Thyroid gland (tissue), 4 donors: ENCODE data around the gene MUC2.

Experiments used
- POLR2A ChIP-seq, 2 donors: fragments of 450-650 bp; IDR thresholded peaks; one replicate each; pipeline ENCODE4 v1.6.1; 2017; ENCODE audit warnings: antibody characterized with exemption in 2 of 2, mild to moderate bottlenecking in 2 of 2, moderate library complexity in 1 of 2
- TF ChIP-seq, protein P1 (sequence below), 6 experiments: fragments of 200-600 bp in 3 of 6; fragments of 450-650 bp in 3 of 6; sonication (generic) in 3 of 6; IDR thresholded peaks; one replicate each; pipeline ENCODE4 v1.5.1; 2016 to 2019; ENCODE audit warnings: antibody characterized with exemption in 6 of 6, mild to moderate bottlenecking in 2 of 6, inconsistent platforms in 1 of 6, moderate library complexity in 1 of 6

DNA sequence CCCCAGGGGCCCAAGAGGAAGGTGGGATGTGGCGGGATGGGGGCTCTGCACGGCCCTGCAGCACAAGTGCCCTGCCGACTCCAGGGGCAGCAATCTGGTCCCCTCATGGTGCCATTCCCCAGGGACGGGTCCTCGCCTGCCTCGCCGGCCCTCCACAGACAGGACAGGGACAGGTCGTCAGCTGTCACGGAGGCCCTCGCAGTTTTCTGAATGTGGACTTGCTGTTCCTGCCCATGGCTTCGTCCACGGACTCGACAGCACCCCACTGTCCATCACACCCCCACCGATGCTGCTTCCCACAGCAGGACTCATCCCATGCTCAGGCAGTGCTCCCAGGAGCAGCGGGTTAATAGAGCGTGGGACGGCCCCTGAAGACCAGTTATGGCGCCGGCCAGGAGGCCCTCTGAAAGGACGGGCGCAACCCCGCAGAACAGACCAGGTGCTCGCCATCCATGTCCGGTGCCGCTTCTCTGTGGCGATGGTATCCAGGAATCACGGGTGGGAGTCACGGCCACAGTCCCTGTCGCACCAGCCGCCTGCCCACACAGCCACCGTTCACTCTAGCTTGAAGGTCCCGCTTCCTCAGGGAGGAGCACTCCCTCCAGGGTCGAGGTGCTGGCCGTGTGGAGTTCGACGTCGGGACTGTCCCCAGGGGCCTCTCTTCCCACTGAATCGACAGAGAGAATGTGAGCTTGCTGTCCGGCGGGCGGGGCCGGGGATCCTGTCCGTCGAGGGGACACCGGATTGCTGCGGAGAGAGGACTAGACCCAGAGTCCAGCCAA is 18.5 kb upstream of the MUC2 start:
- TF ChIP-seq POLR2A (IDR thresholded peaks at IDR 0.05) = no peak
- TF ChIP-seq, protein P1, sequence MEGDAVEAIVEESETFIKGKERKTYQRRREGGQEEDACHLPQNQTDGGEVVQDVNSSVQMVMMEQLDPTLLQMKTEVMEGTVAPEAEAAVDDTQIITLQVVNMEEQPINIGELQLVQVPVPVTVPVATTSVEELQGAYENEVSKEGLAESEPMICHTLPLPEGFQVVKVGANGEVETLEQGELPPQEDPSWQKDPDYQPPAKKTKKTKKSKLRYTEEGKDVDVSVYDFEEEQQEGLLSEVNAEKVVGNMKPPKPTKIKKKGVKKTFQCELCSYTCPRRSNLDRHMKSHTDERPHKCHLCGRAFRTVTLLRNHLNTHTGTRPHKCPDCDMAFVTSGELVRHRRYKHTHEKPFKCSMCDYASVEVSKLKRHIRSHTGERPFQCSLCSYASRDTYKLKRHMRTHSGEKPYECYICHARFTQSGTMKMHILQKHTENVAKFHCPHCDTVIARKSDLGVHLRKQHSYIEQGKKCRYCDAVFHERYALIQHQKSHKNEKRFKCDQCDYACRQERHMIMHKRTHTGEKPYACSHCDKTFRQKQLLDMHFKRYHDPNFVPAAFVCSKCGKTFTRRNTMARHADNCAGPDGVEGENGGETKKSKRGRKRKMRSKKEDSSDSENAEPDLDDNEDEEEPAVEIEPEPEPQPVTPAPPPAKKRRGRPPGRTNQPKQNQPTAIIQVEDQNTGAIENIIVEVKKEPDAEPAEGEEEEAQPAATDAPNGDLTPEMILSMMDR (IDR thresholded peaks at IDR 0.05) = no peak
